ENCODE measurements around the gene SPDEF. TPM values are rescaled to one million over a fixed set of nuclear protein-coding genes. Genes with fewer than 3 reads are reported as not detected.

The SPDEF gene
- polyA plus RNA-seq, 3 donors, result 0.15 to 0.17 (median 0.17) TPM

DNA sequence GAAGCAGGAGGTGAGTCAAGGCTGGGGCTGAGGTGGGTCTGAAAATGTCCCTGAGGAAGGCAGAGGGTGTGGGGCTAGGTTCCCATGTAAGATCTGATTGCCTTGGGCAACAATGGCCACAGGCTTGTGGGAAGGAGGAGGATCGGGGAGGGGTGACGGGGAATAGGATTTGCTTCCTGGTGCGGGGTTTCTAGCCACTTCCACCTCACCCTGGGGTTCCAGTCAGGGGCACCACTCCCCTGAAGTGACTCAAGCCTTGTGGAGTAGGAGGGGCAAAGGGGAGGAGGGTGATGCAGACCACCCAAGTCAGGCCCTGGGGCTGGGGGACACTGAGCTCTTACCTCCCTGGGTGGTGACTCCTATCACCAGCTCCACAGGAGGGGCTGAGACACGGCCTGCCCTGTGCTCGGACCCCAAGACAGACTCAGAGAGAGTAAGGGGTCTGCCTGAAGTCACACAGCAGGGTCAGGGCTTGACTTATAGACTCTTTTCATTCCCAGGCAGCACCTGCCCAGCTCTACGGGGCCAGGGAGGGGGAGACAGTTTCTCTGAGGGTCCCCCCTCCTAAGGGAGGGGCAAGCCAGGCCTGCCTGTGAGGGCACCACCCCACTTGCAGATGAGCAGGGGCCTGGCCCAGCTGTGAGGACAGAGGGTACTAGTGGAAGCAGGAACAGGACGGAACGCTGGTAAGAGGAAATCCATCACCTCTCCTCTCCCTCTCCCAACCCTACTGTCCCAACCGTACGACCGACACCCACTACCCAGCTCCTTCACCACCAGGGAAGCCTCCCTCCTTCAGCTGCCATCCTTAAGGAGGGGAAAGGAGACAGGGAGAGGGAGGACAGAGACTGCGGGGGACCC, 12.4 kb upstream of the SPDEF start:
- DNase-seq (ENCODE audit: extremely low read depth in 1 of 11, low read depth in 9 of 11, low spot score in 4 of 11), result no peak

DNA sequence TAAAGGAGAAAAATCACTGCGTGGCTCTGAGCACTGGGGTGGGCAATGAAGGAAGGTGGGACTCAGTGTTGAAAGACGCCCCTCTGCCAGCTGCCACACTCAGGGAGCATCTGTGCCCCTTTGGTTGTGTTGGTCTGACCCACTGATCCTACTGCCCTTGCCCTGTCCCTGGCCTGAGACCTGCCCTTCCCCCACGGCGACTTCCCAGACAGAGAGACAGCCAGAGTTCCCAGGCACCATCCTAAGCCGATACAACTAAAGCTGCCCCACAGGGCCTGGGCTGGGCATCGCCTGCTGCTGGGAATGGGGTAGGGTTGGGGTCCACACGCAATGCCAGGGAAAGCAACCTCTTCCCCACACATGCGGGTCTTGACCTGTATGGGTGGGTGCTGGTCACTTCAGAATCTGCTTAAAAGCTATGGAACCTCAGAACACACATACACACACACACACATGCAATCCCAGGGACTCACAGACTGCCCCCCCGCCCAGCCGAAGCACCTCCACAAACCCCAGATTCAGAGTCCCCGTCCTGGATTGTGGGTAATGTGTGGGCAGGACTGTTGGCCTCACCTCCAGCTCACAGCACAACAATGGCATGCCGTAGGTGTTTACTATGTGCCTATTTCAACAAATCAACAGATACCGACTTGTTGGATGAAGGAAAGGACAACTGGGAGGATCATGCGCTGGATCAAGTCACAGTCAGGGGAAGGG, 10.9 kb upstream of the SPDEF start:
- no peak for DNase-seq (ENCODE audit: extremely low read depth in 1 of 11, low read depth in 9 of 11, low spot score in 4 of 11)

DNA sequence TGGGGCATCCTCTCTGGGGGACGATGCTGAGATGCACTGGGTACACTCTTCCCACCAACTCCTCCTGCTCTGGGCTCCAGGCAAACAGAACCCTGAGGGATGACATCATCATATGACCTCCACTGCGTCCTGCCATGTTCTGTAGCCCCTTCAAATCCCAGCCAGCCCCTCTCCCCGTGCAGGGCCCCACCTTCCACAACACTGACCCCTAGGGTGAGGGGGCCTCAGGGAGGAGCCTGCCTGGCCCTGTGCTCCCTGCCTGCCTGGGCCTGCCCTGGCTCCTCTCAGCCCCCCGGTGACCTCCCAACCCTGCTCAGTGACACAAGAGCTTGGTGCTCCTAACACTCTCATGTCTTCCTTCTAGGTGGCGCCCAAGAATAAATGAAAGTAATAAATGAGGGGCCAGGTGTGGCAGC, 9.6 kb upstream of the SPDEF start:
- DNase-seq (ENCODE audit: extremely low read depth in 1 of 11, low read depth in 9 of 11, low spot score in 4 of 11), result no peak

DNA sequence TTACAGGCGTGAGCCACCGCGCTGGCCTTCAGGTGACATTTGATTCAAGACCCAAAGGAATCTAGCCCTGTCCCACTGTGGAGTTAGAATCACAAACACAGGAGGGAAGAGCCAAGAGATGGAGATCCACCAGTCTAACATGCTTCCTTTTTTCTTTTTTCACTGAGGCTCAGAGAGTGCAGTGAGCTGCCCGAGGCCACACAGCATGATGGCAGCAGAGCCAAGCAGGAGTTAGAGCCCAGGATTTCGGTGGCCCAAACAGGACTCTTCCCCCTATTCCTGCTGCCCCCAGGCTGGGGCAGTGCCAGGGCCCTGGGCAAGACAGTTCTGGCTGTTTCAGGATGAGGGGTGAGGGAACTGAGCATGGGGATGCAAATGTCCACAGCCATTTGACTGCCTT, 8.1 kb upstream of the SPDEF start:
- no peak for DNase-seq (ENCODE audit: extremely low read depth in 1 of 11, low read depth in 9 of 11, low spot score in 4 of 11)

DNA sequence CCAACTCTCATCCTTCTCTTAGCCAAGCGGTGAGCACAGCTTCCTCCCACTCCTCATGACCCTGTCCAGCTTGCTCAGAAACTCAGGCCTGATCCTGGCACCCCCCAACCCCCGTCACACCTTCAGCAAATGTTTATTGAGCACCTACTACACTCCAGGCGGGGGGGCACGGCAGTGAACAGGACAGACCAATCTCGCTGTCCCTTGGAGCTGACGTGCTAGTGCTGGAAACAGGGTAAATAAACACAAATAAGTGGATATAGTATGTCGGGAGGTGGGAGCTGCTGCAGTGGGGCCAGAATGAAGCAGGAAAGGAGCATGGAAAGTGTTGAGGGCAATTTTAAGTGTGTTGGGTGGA, 7.4 kb upstream of the SPDEF start:
- no peak for DNase-seq (ENCODE audit: extremely low read depth in 1 of 11, low read depth in 9 of 11, low spot score in 4 of 11)

DNA sequence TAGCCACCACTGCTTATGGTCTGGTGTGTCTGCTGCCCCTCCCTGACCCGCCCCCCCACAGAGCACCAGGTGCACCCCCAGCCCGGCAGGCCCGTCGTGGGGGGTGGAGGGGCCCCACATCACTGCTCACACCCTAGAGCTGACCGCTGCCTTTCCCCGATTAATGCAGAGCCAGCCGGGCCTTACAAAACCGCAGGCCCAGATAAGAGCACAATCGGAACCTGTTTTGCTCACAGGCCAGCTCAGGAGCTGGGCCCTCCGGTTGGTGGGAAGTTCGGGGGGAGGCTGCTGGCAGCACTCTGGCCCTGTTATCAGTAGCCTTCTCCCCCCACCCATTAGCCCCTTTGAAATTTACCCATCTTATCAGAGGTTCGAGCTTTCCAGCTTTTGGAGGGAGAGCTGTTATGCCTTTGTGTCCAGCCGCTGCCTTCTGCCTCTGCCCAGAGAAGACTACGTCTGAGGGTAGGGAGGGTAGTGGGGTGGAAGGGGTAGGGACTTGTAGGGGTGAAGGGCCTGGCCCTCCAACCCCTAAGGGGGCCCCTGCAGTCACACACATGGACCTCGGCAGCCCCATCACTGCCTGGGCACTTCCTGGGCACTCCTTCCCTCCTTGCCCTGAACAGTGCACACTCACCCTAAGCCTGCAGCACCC, 6.9 kb upstream of the SPDEF start:
- no peak for DNase-seq (ENCODE audit: extremely low read depth in 1 of 11, low read depth in 9 of 11, low spot score in 4 of 11)

DNA sequence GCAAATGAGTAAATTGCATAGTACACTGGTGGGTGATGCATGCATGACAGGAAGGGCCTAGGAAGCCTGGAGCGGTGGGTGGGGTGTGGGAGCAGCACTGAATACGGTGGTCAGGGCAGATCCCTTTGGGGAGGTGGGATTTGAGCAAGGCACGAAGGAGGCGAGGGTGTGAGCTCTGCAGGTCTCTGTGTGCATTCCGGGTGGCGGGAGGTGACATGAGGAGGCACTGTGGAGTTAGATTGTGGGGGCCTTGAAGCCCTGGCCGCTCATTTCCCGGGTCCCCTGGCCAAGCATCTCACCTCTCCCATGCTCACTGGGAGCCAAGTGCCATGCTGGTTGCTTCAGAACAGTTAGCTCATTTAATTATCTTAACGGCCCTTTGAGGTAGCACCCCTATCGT, 6.2 kb upstream of the SPDEF start:
- no peak for DNase-seq (ENCODE audit: extremely low read depth in 1 of 11, low read depth in 9 of 11, low spot score in 4 of 11)

DNA sequence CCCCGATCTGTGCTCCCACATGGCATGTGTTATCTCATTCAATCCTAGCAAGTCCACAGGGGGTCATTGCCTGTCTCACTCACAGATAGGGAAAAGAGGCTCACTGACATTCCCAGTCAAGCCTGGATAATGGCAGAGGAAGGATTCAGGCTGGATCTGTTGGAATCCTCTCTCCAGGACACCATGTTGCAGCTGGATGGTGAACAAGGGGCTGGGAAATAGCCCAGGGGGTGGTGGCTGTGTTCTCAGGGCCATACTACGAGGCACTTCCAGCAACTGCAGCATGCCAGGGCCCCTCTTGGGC, 5.0 kb upstream of the SPDEF start:
- no peak for DNase-seq (ENCODE audit: extremely low read depth in 1 of 11, low read depth in 9 of 11, low spot score in 4 of 11)

DNA sequence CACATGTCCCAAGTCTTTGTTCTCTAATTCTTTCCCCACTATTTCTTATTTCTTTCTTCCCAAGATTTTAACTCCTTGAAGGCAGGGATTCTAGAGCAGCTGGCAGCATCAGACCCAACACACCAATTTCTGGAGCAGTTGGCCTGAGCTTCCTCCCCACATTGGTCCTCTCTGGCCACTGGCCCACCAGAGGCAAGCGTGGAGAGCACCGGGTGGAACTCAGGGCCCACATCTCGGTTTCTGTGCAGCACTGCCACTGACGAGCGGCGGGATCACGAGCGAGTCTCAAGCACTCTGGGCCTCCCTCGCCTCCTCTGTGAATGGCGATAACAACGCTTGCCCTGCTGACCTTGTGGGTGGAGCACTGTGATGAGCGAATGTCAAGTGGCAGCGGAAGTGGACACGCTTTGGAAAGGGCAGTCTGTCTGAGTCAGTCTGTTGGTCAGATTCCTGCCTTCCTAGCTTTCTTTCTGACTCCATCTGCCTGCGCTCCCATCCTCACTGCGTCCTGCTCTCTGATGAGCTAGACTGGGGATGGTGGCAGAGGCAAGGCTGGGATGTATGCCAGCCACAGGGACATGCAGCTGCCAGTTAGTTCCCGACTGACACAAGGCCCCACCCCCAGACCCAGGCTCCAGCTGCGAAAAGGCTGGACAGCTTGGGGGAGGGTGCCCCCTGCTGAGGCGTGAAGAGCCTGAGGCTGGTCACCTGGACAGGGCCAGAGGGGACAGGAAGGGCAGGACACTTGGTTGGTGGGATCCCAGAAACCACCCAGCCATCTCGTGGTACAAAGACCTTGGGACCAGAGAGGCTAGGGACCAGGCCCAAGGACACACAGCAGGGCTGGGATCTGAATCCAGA, 4.5 kb upstream of the SPDEF start:
- no peak for DNase-seq (ENCODE audit: extremely low read depth in 1 of 11, low read depth in 9 of 11, low spot score in 4 of 11)

DNA sequence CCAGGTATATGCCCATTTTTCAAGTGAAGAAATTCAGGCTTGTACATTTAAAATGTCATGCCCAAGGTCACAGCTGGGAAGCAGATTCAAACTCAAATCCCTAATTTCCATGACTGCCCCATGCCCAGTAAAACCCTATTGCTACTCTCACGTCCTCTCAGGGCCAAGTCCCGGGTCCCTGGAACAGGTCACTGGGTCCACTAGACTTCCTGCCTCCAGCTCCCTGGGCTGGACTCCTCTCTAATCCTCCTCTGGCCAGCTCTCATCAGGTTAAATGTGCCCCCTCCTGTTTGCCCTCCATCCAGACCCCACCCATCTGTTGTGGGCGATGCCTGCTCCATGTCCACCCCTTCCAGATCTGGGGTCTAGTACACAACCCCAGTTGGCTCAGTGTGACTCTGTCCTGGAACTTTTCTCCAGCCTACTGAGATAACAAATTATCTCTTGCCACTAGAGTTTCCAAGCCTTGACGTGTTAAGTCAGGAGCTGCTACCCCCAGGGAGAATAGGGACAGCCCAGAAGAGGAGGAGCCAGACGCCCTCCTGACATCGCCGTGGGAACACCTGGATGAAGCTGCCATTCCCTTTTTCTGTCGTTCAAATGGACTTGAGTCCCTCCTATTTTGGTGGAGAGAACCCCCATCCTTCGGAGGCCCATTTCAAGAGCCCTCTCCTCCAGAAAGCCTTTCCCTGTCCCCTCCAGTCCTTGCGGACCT, 3.7 kb upstream of the SPDEF start:
- DNase-seq (ENCODE audit: extremely low read depth in 1 of 11, low read depth in 9 of 11, low spot score in 4 of 11), result no peak

DNA sequence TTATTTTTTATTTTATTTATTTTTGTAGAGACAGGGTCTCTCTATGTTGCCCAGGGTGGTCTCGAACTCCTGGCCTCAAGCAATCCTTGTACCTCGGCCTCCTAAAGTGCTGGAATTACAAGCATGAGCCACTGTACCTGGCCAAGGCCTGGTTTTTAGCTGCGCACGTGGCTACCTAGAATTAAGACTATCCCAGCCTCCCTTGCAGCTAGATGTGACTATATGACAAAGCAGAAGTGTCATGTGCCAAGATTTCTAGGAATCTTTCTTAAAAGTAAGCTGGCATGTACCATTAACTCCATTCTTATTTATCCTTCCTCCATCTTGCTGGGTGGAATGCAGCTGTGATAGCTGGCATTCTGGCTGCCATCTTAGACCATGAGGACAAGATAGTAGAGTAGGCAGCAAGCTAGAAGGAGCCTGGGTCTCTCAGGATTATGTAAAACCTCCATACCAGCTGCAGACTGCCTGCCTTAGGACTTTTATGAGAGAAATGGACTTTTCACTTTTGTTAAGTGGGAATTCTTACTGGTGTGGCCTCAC, 2.1 kb upstream of the SPDEF start:
- no peak for DNase-seq (ENCODE audit: extremely low read depth in 1 of 11, low read depth in 9 of 11, low spot score in 4 of 11)

DNA sequence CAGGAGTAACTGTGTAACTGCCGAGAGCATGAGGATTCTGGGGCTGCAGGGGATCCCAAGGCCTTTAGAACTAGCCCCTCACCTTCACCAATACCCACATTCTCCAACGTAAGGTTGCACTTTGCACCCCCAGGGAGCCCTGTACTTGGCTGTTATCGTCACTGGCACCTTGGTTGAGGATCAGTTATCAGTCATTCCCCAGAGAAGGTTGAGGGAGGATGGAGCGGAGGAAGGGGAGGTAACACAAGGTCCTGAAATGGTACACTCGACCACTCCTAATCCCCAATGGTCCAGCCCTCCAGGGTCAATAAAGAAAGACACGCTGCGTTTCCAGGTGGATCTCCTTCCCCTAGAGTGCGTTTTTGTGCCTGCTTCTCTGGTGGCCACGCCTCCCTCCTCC, 1.1 kb upstream of the SPDEF start:
- no peak for DNase-seq (ENCODE audit: extremely low read depth in 1 of 11, low read depth in 9 of 11, low spot score in 4 of 11)

DNA sequence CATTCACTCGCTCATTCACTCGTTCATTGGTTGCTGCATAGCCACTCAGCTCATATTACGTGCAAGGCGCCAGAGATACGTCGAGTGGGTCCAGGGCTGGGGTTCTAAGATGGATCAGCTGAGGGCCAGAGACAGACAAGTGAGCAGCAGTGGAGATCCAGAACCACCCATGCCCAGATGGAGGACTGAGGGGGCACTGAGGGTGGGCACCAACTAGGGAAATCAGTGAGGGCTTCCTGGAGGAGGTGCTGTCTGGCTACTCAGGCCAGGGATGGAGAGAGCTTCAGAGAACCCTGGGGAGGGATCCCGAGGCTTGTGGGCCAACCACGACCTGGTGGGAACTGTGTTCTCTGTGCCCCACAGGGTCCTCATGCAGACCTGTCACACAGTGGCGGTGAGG, 364 bp upstream of the SPDEF start:
- no peak for DNase-seq (ENCODE audit: extremely low read depth in 1 of 11, low read depth in 9 of 11, low spot score in 4 of 11)

DNA sequence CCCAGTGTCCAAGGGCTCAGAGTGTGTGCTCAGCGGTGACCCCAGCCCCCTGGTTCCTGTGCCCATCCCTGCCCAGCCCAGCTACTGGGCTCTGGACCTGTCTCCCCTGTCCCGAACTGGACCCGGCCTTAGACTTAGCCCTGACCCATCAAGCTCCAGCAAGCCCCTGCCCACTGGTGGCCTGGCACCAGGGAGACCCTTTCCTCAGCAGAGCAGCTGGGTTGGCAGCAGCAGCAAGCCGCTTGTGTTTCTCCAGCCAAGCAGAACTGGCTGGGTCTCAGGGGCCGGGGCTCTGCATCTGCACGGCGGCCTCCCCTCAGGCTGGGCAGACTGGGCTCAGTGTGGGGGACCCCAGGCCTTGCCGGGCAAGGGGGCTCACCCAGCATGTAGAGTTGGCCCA, 801 bp downstream of the SPDEF start:
- DNase-seq (ENCODE audit: extremely low read depth in 1 of 11, low read depth in 9 of 11, low spot score in 4 of 11), result no peak

DNA sequence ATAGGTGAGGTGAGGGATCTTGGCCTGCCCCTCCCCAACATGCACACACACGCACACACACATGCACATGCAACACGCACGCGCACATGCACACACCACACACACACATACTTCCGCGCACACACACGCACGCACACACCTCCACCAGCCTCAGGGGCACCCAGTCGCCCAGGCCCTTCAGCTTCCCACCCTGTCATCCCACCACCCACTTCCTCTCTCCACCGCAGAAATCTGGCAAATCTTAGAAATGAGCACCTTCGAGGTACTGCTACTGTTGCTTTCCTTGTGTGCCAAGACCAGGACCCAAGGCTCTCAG, 1.2 kb downstream of the SPDEF start:
- no peak for DNase-seq (ENCODE audit: extremely low read depth in 1 of 11, low read depth in 9 of 11, low spot score in 4 of 11)

DNA sequence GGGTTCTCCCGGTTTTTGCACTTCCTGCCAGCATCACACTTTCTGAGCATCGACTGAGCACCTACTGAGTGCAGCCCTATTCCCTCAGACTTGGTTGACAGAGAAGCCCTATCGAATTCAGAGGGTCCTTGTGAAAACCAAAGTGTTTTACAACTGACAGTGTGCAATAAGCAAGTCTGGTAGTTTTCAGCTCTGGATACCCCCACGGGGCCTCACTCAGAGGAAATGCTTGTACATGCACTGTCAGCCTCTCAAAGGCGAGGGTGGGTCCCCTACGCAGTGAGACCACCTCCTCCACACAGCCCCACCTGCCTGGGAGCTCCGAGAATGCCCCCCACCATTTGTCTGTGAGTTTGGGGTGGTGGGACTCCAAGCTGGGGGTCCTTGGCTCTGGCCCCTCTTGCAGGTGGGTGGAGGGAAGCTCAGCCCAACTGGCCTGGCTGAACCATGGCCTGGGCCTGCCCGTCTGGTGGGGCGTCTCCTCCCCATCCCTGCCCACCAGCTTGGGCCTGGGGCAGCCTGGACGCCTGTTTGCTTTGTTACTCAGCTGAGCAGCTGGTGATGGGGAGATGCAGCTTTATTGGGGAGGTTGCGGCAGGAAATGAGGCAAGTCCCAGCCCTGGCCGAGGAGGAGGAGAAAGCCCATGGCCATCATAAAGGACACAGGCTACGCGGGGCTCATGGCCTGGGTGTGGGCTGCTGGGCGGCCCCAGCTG, 1.7 kb downstream of the SPDEF start:
- peak in 1 of 11 donors; percentile 22 for DNase-seq (ENCODE audit: extremely low read depth in 1 of 11, low read depth in 9 of 11, low spot score in 4 of 11)

DNA sequence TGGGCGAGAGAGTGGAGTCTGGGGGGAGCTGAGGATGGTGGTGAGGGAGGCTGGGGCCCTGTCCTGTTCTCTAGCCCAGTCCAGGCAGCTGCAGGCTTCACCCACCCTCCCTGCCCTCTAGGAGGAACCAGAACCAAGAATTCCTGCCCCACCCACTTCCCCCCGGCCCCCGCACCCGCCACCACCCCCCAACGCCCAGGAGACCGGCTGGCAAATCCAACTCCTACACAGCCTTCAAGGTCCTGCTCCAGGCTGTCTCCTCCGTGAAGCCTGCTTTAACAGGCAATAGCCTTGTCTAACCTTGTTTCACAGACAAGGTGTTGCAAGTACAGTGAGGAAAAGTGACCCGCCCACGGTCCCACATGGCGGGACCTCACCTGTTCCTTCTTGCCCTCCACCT, 2.4 kb downstream of the SPDEF start:
- no peak for DNase-seq (ENCODE audit: extremely low read depth in 1 of 11, low read depth in 9 of 11, low spot score in 4 of 11)

DNA sequence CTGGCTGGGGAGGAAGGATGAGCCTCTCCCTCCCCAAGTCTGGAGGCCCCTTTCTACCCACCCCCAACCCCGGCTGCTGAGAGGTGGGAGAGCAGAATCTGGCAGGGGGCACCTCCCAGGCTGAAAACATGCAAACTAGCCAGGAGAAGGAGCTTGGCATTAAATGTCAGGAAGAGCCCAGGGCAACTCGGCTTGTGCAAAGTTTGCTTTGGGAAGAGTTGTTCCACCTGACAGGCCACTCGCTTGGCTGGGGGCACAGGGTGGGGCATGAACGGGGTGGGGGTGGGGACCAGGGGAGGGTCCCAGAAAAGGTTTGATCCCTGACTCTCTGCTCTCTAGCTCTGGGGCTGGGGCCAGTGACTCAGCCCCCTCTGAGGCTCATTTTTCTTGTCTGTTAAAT, 3.0 kb downstream of the SPDEF start:
- DNase-seq (ENCODE audit: extremely low read depth in 1 of 11, low read depth in 9 of 11, low spot score in 4 of 11), result no peak

Data from renal cortex interstitium (tissue), 11 donors.